ENCODE measurements around the gene CTIF.
"Not testable (repeated sequence)": the region's sequence is repeated elsewhere in the genome, so short reads cannot be mapped to it uniquely, and the experiment has no call there.

Gene CTIF

DNA sequence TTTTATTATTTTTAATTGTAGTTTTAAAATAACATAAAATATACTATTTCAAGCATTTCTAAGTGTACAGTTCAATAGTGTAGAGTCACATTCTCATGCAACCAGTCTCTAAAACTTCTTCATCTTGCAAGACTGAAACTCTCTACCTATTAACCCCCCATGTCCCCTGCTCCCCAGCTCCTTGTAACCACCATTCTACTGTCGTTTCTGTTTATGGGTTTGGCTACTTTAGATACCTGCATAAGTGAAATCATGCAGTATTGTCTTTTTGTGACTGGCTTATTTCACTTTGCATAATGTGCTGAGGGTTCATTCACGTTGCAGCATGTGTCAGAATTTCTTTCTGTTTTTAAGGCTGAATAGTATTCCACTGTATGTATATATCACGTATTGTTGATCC, 272.6 kb downstream of the CTIF start:
- H3K4me3 ChIP-seq (ENCODE audit: low read depth, low read length): no peak overlapping the region
- peak; percentile 68 for DNase-seq (ENCODE audit: low read depth)
- no peak for TF ChIP-seq CTCF (IDR thresholded peaks at IDR 0.05; ENCODE audit: insufficient read depth, low read depth, low read length, missing control alignments)

DNA sequence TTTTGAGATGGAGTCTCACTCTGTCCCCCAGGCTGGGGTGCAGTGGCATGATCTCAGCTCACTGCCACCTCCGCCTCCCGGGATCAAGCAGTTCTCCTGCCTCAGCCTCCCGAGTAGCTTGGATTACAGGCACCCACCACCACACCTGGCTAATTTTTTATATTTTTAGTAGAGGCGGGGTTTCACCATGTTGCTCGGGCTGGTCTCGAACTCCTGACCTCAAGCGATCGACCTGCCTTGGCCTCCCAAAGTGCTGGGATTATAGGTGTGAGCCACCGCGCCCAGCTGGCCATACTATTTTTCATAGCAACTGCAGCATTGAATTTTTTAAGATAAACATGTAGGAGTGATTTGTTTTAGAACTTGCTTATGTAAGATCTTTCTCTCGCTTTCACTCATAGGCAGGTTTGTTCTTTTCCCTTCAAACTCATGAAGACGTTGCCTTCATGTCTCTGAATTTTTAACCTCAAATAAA, 273.2 kb downstream of the CTIF start:
- not testable (repeated sequence) for H3K4me3 ChIP-seq (ENCODE audit: low read depth, low read length)

DNA sequence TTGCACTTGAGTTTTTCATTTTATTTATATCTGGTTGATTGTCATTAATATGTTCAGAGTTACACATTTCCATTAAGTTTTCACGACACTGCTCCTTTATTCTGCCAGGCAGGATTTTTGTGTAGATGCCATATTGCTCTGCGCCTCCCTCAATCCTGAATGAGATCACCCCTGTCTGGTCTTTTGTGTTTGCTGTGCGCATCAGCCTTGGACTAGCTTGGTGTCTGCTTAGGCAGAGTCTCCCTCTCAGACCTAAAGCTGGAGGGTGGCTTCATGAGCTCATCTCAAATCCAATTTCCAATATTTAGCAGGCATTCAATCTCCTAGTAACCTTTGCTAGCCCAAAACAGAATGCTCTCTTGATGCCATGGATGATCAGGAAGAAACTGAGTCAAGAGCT, 274.5 kb downstream of the CTIF start:
- DNase-seq (ENCODE audit: low read depth): no peak
- no peak for TF ChIP-seq CTCF (IDR thresholded peaks at IDR 0.05; ENCODE audit: insufficient read depth, low read depth, low read length, missing control alignments)
- H3K4me3 ChIP-seq (ENCODE audit: low read depth, low read length): no peak overlapping the region

More for the DNA sequence above, 273.2 kb downstream of the CTIF start:
- DNase-seq (ENCODE audit: low read depth): peak; percentile 82

GRCh38 chr18:48813833-48814489, 275.1 kb downstream of the CTIF start:
- H3K4me3 ChIP-seq (ENCODE audit: low read depth, low read length): no peak overlapping the region
- DNase-seq (ENCODE audit: low read depth): peak; percentile 48
- TF ChIP-seq CTCF (IDR thresholded peaks at IDR 0.05; ENCODE audit: insufficient read depth, low read depth, low read length, missing control alignments): no peak

- no peak overlapping the region for H3K4me3 ChIP-seq (ENCODE audit: low read depth, low read length)
- DNase-seq (ENCODE audit: low read depth): no peak
- no peak for TF ChIP-seq CTCF (IDR thresholded peaks at IDR 0.05; ENCODE audit: insufficient read depth, low read depth, low read length, missing control alignments)
Observed at GRCh38 chr18:48814490-48815178, 275.8 kb downstream of the CTIF start.

- no peak for TF ChIP-seq CTCF (IDR thresholded peaks at IDR 0.05; ENCODE audit: insufficient read depth, low read depth, low read length, missing control alignments)
- H3K4me3 ChIP-seq (ENCODE audit: low read depth, low read length): no peak overlapping the region
- DNase-seq (ENCODE audit: low read depth): no peak
Observed at GRCh38 chr18:48815179-48815515, 276.3 kb downstream of the CTIF start.

DNA sequence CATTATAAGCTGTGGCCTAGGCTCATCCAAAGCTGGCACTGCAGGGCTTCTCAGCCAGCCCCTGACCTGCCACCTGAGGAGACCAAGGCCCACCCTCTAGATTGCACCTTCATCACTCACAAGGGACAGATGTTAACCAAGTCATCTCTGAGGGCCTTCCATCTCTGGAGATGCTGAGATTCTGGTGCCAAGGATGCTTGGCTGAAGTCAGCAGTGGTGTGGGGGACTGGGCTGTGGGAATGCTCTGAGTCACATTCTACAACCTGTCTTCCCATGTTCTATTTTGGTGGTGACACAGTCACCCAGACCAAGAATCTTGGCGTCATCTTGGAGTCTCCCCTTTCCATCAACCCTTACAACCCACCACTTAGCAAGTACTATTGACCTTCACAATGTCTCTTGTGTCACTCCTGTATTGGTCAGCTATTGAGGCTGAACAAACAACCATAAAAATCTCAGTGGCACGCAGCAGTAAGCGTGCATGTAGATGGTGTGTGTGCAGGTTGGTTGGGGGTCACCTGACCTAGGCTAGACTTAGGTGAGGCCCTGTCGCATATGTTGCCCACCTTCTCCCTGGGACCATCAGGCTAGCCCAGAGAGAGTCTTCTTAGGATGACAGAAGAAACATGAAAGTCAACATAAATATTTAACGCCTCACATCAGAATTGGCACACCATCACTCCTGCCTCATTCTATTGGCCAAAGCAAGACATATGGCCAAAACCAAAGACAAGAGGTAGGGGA, 276.9 kb downstream of the CTIF start:
- DNase-seq (ENCODE audit: low read depth): no peak
- H3K4me3 ChIP-seq (ENCODE audit: low read depth, low read length): no peak overlapping the region
- TF ChIP-seq CTCF (IDR thresholded peaks at IDR 0.05; ENCODE audit: insufficient read depth, low read depth, low read length, missing control alignments): no peak
